SK-N-MC (cell line): ENCODE results near the gene SCYGR1.

Experiments used
- EZH2 ChIP-seq: fragments of 200-600 bp; sonication (generic); IDR thresholded peaks from one replicate; pipeline ENCODE4 v1.6.1; 2017; ENCODE audit warnings: antibody characterized with exemption
- POLR2AphosphoS5 ChIP-seq: IDR thresholded peaks from 2 replicates; pipeline ENCODE4 v1.6.1; 2012; ENCODE audit warnings: mild to moderate bottlenecking, low read depth, low read length, borderline replicate concordance

DNA sequence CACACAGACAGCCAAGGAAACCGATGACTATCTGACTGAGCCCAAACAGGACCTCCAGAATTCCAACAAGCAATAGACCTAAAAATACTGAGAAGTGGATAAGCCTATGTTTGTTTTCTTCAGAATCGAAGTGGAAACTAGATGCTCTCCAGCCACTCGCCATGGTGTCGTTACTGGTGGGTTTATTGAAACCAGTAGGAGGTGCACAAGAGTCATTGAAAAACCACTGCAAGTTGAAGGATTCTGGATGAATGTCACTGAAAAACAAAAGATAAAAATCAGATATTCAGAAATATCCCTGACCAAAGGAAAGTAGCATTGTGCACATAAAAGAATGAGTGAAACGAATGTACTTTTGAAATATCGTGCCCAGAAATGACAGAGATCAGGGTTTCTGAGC is 24.0 kb downstream of the SCYGR1 start:
- TF ChIP-seq EZH2 (no peak), POLR2AphosphoS5 (no peak)
